Kasumi-1 (cell line): ENCODE measurements around the gene ABLIM3.
"Not testable (repeated sequence)": the region's sequence is repeated elsewhere in the genome, so short reads cannot be mapped to it uniquely, and the experiment has no call there.

Source experiments
- DNase-seq, 2 experiments: peaks; one replicate each; lab custom pipeline; 2025; lab: John Stamatoyannopoulos, UW

Gene ABLIM3

GRCh38 chr5:149157330-149157729, 16.0 kb downstream of the ABLIM3 start:
- no peak for DNase-seq

GRCh38 chr5:149160291-149160787, 19.0 kb downstream of the ABLIM3 start:
- no peak for DNase-seq

- no peak for DNase-seq
Measured at GRCh38 chr5:149161026-149161687, 19.9 kb downstream of the ABLIM3 start.

- no peak for DNase-seq
Measured at GRCh38 chr5:149161850-149162249, 20.6 kb downstream of the ABLIM3 start.

GRCh38 chr5:149162401-149163084, 21.2 kb downstream of the ABLIM3 start:
- no peak for DNase-seq

- DNase-seq, result no peak
Measured at GRCh38 chr5:149164731-149165130, 23.4 kb downstream of the ABLIM3 start.

- no peak for DNase-seq
Measured at GRCh38 chr5:149166128-149166527, 24.8 kb downstream of the ABLIM3 start.

GRCh38 chr5:149166591-149167100, 25.4 kb downstream of the ABLIM3 start:
- no peak for DNase-seq

- DNase-seq, result no peak
Measured at GRCh38 chr5:149168276-149168906, 27.1 kb downstream of the ABLIM3 start.

GRCh38 chr5:149170299-149170698, 29.0 kb downstream of the ABLIM3 start:
- no peak for DNase-seq

- DNase-seq, result no peak
Measured at GRCh38 chr5:149172261-149172660, 31.0 kb downstream of the ABLIM3 start.

- no peak for DNase-seq
Measured at GRCh38 chr5:149172709-149173505, 31.6 kb downstream of the ABLIM3 start.

- no peak for DNase-seq
Measured at GRCh38 chr5:149174847-149175234, 33.5 kb downstream of the ABLIM3 start.

- no peak for DNase-seq
Measured at GRCh38 chr5:149175346-149176105, 34.2 kb downstream of the ABLIM3 start.

- DNase-seq, result no peak
Measured at GRCh38 chr5:149177339-149177843, 36.1 kb downstream of the ABLIM3 start.

GRCh38 chr5:149177911-149178565, 36.7 kb downstream of the ABLIM3 start:
- DNase-seq, result no peak

GRCh38 chr5:149181732-149182131, 40.4 kb downstream of the ABLIM3 start:
- DNase-seq, result no peak

- no peak for DNase-seq
Measured at GRCh38 chr5:149182241-149182640, 40.9 kb downstream of the ABLIM3 start.

GRCh38 chr5:149185067-149185466, 43.8 kb downstream of the ABLIM3 start:
- DNase-seq, result no peak

- no peak for DNase-seq
Measured at GRCh38 chr5:149186506-149186905, 45.2 kb downstream of the ABLIM3 start.

- DNase-seq, result not testable (repeated sequence)
Measured at GRCh38 chr5:149187617-149188016, 46.3 kb downstream of the ABLIM3 start.
